SK-N-MC (cell line): ENCODE data around the gene RPS28.

Experiments
- EZH2 ChIP-seq: fragments of 200-600 bp; sonication (generic); IDR thresholded peaks from one replicate; pipeline ENCODE4 v1.6.1; 2017; ENCODE audit warnings: antibody characterized with exemption
- POLR2AphosphoS5 ChIP-seq: IDR thresholded peaks from 2 replicates; pipeline ENCODE4 v1.6.1; 2012; ENCODE audit warnings: mild to moderate bottlenecking, low read depth, low read length, borderline replicate concordance

GRCh38 chr19:8321986-8322637 is 816 bp downstream of the RPS28 start:
- TF ChIP-seq EZH2 (no peak), POLR2AphosphoS5 (no peak)
